ENCODE data around the gene RNF7.
"Not testable (repeated sequence)": the region's sequence is repeated elsewhere in the genome, so short reads cannot be mapped to it uniquely, and the experiment has no call there.

RNF7 gene

GRCh38 chr3:141735770-141736465 is 2.2 kb upstream of the RNF7 start:
- no peak for DNase-seq

DNA sequence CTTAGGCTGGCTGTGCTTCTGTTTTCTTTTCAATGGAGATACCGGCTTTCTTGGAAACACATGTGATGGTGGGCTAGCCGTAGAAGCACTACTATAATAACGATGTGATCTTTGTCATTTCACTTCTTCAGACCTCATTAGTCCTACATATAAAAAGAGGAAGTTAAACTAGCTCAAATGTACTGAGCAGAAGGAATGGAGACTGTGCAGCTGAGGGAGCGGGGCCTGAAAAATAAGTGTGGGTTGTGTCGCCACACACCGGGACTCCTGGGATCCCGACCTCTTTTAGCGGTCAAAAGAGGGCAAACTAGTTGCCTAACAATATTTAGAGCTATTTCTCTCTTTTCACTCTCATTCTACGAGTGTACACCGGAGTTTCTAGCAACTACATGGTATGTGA is 1.0 kb upstream of the RNF7 start:
- peak; percentile 15 for DNase-seq

- DNase-seq: no peak
These were observed 448 bp upstream of the RNF7 start for GRCh38 chr3:141737678-141738021.

- DNase-seq: peak; percentile 66
These were observed 829 bp downstream of the RNF7 start for GRCh38 chr3:141738891-141739363.

- DNase-seq: no peak
These were observed 1.6 kb downstream of the RNF7 start for GRCh38 chr3:141739731-141740130.

- no peak for DNase-seq
These were observed 2.3 kb downstream of the RNF7 start for GRCh38 chr3:141740349-141740748.

- no peak for DNase-seq
These were observed 5.2 kb downstream of the RNF7 start for GRCh38 chr3:141743305-141743704.

- no peak for DNase-seq
These were observed 8.9 kb downstream of the RNF7 start for GRCh38 chr3:141746962-141747361.

GRCh38 chr3:141753399-141753798 is 15.3 kb downstream of the RNF7 start:
- no peak for DNase-seq

DNA sequence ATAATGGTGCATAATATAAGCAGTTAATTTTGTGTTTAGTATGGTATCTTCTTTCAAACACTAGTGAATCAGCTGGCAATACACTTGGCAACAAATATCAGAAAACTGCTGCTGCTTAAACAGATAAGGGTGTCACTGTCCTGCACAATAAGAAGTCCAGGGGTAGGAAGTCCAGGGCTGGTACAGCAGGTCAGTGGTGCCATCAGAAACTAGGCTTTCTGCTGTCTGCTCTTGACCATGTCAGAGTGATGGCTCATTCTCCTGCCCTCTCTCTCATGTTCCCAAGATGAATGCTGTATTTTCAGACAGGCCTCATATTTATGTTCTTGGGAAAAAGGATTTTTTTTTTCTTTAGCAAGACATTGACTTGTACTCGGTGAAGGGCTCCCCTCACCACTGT is 15.9 kb downstream of the RNF7 start:
- peak; percentile 30 for DNase-seq

GRCh38 chr3:141762552-141762951 is 24.5 kb downstream of the RNF7 start:
- DNase-seq: not testable (repeated sequence)

- DNase-seq: no peak
These were observed 25.1 kb downstream of the RNF7 start, which contains the start of gene GRK7 for GRCh38 chr3:141763088-141763750. TSS of gene GRK7 (plus strand) at chr3:141763408. CDS start at chr3:141778285, 14,877 bp downstream.

GRCh38 chr3:141764045-141764444 is 25.9 kb downstream of the RNF7 start:
- no peak for DNase-seq

DNA sequence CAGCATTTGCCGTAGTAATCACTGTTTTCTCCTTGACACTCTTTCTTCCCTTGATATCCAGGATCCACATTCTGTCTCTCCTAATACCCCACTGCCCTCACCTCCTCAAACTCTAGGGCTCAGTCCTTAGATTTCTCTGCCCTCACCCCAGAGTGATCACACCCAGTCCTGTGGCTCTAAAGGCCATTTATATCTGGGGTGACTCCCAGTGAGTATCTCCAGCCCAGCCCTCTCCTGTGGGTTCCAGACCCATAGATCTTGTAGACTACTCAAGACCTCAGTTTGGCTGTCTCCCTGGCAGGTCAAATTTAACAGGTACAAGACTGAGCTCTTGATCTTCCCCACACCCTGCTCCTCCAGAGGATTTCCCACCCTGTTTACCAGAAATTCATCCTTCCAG is 26.4 kb downstream of the RNF7 start:
- no peak for DNase-seq

DNA sequence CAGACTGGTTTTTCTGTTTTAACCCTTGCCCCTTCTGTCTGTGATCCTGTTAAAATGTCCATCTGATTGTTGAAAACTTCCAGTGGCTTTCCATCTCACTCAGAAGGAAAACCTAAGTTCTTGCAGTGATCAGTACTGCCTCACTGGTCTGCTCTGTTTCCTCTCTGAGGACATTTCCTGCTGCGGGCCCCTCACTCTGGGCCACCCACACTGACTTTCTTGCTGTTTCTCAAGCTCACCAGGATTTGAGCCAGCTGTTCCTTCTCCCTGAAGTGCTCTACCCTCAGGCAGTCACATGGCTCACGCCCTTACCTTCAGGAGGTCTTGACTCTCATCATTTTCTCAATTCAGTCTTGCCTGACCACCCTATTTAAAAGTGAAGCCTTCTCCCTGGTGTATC is 26.9 kb downstream of the RNF7 start:
- no peak for DNase-seq

- peak; percentile 46 for DNase-seq
These were observed 29.0 kb downstream of the RNF7 start for GRCh38 chr3:141767066-141767465.

GRCh38 chr3:141769221-141769894 is 31.3 kb downstream of the RNF7 start:
- peak; percentile 31 for DNase-seq

GRCh38 chr3:141773676-141774075 is 35.6 kb downstream of the RNF7 start:
- DNase-seq: no peak

DNA sequence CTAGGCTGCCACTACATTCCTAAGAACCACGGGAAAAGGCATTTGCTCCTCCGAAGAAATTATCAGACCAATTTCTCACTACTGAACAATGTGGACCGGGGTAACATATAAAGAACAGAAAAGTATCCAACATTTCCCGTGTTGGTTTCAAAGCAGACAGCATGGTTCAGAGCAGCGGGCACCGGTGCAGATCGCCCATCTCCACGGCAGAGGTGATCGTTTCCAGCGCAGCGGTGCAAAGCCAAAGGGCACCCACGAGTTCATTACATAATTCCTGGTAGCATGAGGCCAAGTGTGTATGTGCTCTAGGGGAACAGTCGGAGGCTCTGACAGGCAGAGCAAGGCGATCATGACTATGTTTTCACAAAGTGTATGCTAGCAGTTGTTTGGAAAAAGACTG is 38.3 kb downstream of the RNF7 start:
- no peak for DNase-seq

- DNase-seq: no peak
These were observed 38.8 kb downstream of the RNF7 start for GRCh38 chr3:141776885-141777284.

GRCh38 chr3:141777957-141778813 is 40.1 kb downstream of the RNF7 start:
- DNase-seq: no peak

DNA sequence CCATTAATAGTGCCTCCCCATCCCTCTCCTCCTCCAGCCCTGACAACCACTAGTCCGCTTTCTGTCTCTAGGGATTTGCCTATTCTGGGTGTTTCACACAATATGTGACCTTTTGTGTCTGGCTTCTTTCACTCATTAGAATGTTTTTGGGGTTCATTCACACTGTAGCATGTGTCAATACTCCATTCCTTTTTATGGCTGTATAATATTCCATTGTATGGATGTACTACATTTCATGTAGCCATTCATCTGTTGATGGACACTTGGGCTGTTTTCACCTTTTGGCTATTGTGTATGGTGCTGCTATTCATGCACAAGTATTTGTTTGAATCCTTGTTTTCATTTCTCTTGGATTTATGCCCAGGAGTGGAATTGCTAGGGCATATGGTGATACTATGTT is 41.6 kb downstream of the RNF7 start:
- no peak for DNase-seq

- no peak for DNase-seq
These were observed 44.4 kb downstream of the RNF7 start for GRCh38 chr3:141782386-141782932.

Data from hematopoietic multipotent progenitor cell treated with erythropoietin and hydrocortisone succinate and interleukin-3 and kit ligand, for 6 days (in vitro differentiated cells).